IMR-90 (cell line): Measurements from ENCODE around the gene CLPTM1L. TPM values are rescaled to one million over a fixed set of nuclear protein-coding genes. Genes with fewer than 3 reads are reported as not detected.

Source experiments
- ATAC-seq: fragments of 200-7000 bp; cut with Tn5 transposase; 2 replicates; pipeline ENCODE4 v1.9.1; 2020; ENCODE audit warnings: low read depth, mild to moderate bottlenecking, moderate library complexity
- BruUV-seq: library from RNA; stranded (reverse); fragments of 400-500 nt; replicated peaks from 2 replicates; lab custom pipeline; 2021; lab: Mats Ljungman, UMichigan
- CTCF ChIA-PET: fragments of 300-600 bp; formaldehyde crosslinking; extraction: SDS; loops from one replicate; lab custom pipeline; 2021; ENCODE audit warnings: antibody characterized with exemption; lab: Yijun Ruan, JAX
- POLR2A ChIA-PET: fragments of 300-600 bp; sonication (Branson Sonifier 250); formaldehyde crosslinking; loops from one replicate; lab custom pipeline; 2022; ENCODE audit warnings: antibody characterized with exemption; ENCODE audit not compliant: unreplicated experiment; lab: Charles Lee
- DNase-seq: peaks from one replicate; pipeline ENCODE4 v3.0.0; 2013
- H2AFZ ChIP-seq: replicated peaks from 2 replicates; pipeline ENCODE3; 2013; ENCODE audit warnings: low read length, mild to moderate bottlenecking; ENCODE audit not compliant: poor library complexity
- H2AK5ac ChIP-seq: 2 replicates; pipeline ENCODE4 v1.6.1; 2013; ENCODE audit warnings: low read depth, low read length, inconsistent platforms
- H2AK9ac ChIP-seq: replicated peaks from 2 replicates; pipeline ENCODE3; 2013; ENCODE audit warnings: mild to moderate bottlenecking, low read depth, low read length, moderate library complexity; ENCODE audit not compliant: poor library complexity
- H2BK120ac ChIP-seq: 2 replicates; pipeline ENCODE4 v1.6.1; 2013; ENCODE audit warnings: low read depth, low read length, inconsistent platforms
- H2BK15ac ChIP-seq: 3 replicates; pipeline ENCODE4 v1.6.1; 2013; ENCODE audit warnings: low read depth, low read length, inconsistent platforms
- H2BK20ac ChIP-seq: 2 replicates; pipeline ENCODE4 v1.6.1; 2013; ENCODE audit warnings: low read depth, mild to moderate bottlenecking, inconsistent platforms, low read length, moderate library complexity
- H2BK5ac ChIP-seq: 2 replicates; pipeline ENCODE4 v1.6.1; 2013; ENCODE audit warnings: mild to moderate bottlenecking, low read depth, low read length, inconsistent platforms; ENCODE audit not compliant: poor library complexity, severe bottlenecking
- H3K14ac ChIP-seq: replicated peaks from 2 replicates; pipeline ENCODE4 v1.6.1; 2013; ENCODE audit warnings: low read depth, low read length, inconsistent platforms
- H3K18ac ChIP-seq: 2 replicates; pipeline ENCODE4 v1.6.1; 2013; ENCODE audit warnings: low read depth, low read length, control low read depth
- H3K23ac ChIP-seq: 2 replicates; pipeline ENCODE4 v1.6.1; 2013; ENCODE audit warnings: low read depth, low read length, inconsistent platforms
- H3K27ac ChIP-seq: 2 replicates; pipeline ENCODE4 v1.5.1; 2013; ENCODE audit warnings: mild to moderate bottlenecking, control low read depth, low read length; ENCODE audit not compliant: insufficient read depth
- H3K27me3 ChIP-seq: 2 replicates; pipeline ENCODE4 v1.6.1; 2013; ENCODE audit warnings: low read length; ENCODE audit not compliant: control insufficient read depth, insufficient read depth
- H3K36me3 ChIP-seq: 2 replicates; pipeline ENCODE4 v1.6.1; 2013; ENCODE audit warnings: low read length, mixed read lengths; ENCODE audit not compliant: control insufficient read depth, insufficient read depth
- H3K4ac ChIP-seq: 2 replicates; pipeline ENCODE4 v1.6.1; 2013; ENCODE audit warnings: low read depth, low read length, inconsistent platforms
- H3K4me1 ChIP-seq: 2 replicates; pipeline ENCODE4 v1.6.1; 2013; ENCODE audit warnings: low read length, mixed read lengths; ENCODE audit not compliant: control insufficient read depth, insufficient read depth
- H3K4me2 ChIP-seq: 2 replicates; pipeline ENCODE4 v1.6.1; 2013; ENCODE audit warnings: low read depth, mild to moderate bottlenecking, control low read depth, low read length, moderate library complexity
- H3K4me3 ChIP-seq: 2 replicates; pipeline ENCODE4 v1.5.1; 2013; ENCODE audit warnings: low read depth, mild to moderate bottlenecking, control low read depth, low read length, moderate library complexity; ENCODE audit not compliant: insufficient read depth
- H3K56ac ChIP-seq: 2 replicates; pipeline ENCODE4 v1.6.1; 2013; ENCODE audit warnings: low read length, inconsistent platforms; ENCODE audit not compliant: insufficient read depth; ENCODE audit errors: extremely low read depth
- H3K79me1 ChIP-seq, 2 experiments: 2 replicates each; pipeline ENCODE4 v1.6.1; 2013; ENCODE audit warnings: low read length in 2 of 2, inconsistent platforms in 1 of 2, low read depth in 1 of 2
- H3K9ac ChIP-seq: 2 replicates; pipeline ENCODE4 v1.6.1; 2013; ENCODE audit warnings: low read depth, low read length, control low read depth
- H3K9me1 ChIP-seq: 2 replicates; pipeline ENCODE4 v1.6.1; 2013; ENCODE audit warnings: low read length, inconsistent platforms; ENCODE audit not compliant: insufficient read depth
- H3K9me3 ChIP-seq: 2 replicates; pipeline ENCODE4 v1.6.1; 2013; ENCODE audit warnings: low read length; ENCODE audit not compliant: control insufficient read depth, insufficient read depth
- H4K20me1 ChIP-seq: 2 replicates; pipeline ENCODE4 v1.6.1; 2013; ENCODE audit warnings: low read length, inconsistent platforms; ENCODE audit not compliant: insufficient read depth
- H4K5ac ChIP-seq: 2 replicates; pipeline ENCODE4 v1.6.1; 2013; ENCODE audit warnings: mild to moderate bottlenecking, low read depth, low read length, control low read depth
- H4K8ac ChIP-seq, 2 experiments: 2 replicates each; pipeline ENCODE4 v1.6.1; 2013; ENCODE audit warnings: low read depth in 2 of 2, low read length in 2 of 2, control low read depth in 1 of 2, inconsistent platforms in 1 of 2
- H4K91ac ChIP-seq: 2 replicates; pipeline ENCODE4 v1.6.1; 2013; ENCODE audit warnings: low read depth, low read length, inconsistent platforms; ENCODE audit not compliant: insufficient read depth
- CHD1 ChIP-seq: IDR thresholded peaks from 2 replicates; pipeline ENCODE4 v1.6.1; 2012; ENCODE audit warnings: low read depth, low read length, improper control_type of control experiment
- MAFK ChIP-seq: IDR thresholded peaks from 2 replicates; pipeline ENCODE4 v1.6.1; 2012; ENCODE audit warnings: low read depth, low read length, improper control_type of control experiment
- MAZ ChIP-seq: IDR thresholded peaks from 2 replicates; pipeline ENCODE4 v1.6.1; 2012; ENCODE audit warnings: low read depth, mild to moderate bottlenecking, low read length, improper control_type of control experiment, moderate library complexity, borderline replicate concordance
- MXI1 ChIP-seq: IDR thresholded peaks from 2 replicates; pipeline ENCODE4 v1.6.1; 2012; ENCODE audit warnings: low read depth, mild to moderate bottlenecking, low read length, moderate library complexity, borderline replicate concordance
- NFE2L2 ChIP-seq: fragments of 150-350 bp; IDR thresholded peaks from 2 replicates; pipeline ENCODE4 v1.6.1; 2016; ENCODE audit warnings: low read depth, mild to moderate bottlenecking, low read length
- POLR2A ChIP-seq: IDR thresholded peaks from 2 replicates; pipeline ENCODE4 v1.6.1; 2012; ENCODE audit warnings: mild to moderate bottlenecking, low read depth, low read length
- RFX5 ChIP-seq: IDR thresholded peaks from 2 replicates; pipeline ENCODE4 v1.8.0; 2012; ENCODE audit warnings: low read depth, mild to moderate bottlenecking, low read length, moderate library complexity
- WGBS, 2 experiments: methylation state at CpG; one replicate each; pipeline versions ENCODE4 v1.1.5 to v1.1.7; 2013; ENCODE audit warnings: missing lambda C conversion rate in 2 of 2; ENCODE audit not compliant: insufficient read length in 1 of 2; ENCODE audit errors: extremely low coverage in 2 of 2; 5-methylcytosine and 5-hydroxymethylcytosine counted together
- dilution Hi-C: fragments of 300-500 bp; cut with HindIII; formaldehyde crosslinking; loops from one replicate; pipeline ENCODE4 v1.14.3; 2018; ENCODE audit warnings: low sequenced_read_pairs; ENCODE audit not compliant: unreplicated experiment
- in situ Hi-C: fragments of 300-500 bp; cut with MboI; formaldehyde crosslinking; loops from 3 replicates; pipeline ENCODE4 v1.14.3; 2019; ENCODE audit warnings: low sequenced_read_pairs, inconsistent platforms, mixed read lengths
- intact Hi-C: fragments of 100-400 bp; cut with micrococcal nuclease; formaldehyde crosslinking; loops from 2 replicates; pipeline ENCODE4 v1.10.0; 2022
- polyA plus RNA-seq, 3 experiments: library from polyadenylated mRNA; depleted of rRNA; stranded (reverse); fragments of >200 nt; gene quantifications; 2 replicates each; pipeline ENCODE4 v1.2.3, GENCODE V29; 2012; ENCODE audit warnings: low replicate concordance in 1 of 3
- total RNA-seq: library from RNA; depleted of rRNA; stranded (reverse); fragments of >200 nt; gene quantifications from 2 replicates; pipeline ENCODE4 v1.2.3, GENCODE V29; 2012
- TF ChIP-seq, protein P1 (sequence below): conservative IDR thresholded peaks from 2 replicates; pipeline ENCODE4 v1.5.1; 2012; ENCODE audit warnings: mild to moderate bottlenecking, low read depth, low read length, improper control_type of control experiment
- TF ChIP-seq, protein P2 (sequence below): fragments of 150-350 bp; IDR thresholded peaks from 2 replicates; pipeline ENCODE4 v1.6.1; 2016; ENCODE audit warnings: low read depth, mild to moderate bottlenecking, low read length, moderate library complexity, borderline replicate concordance
- TF ChIP-seq, protein P3 (sequence below): fragments of 150-350 bp; IDR thresholded peaks from 2 replicates; pipeline ENCODE4 v1.6.1; 2017; ENCODE audit warnings: mild to moderate bottlenecking, antibody characterized with exemption, low read length, low read depth

Gene CLPTM1L
- total and polyA plus RNA-seq, 2 of the 4 experiments (the other 2 are of a cell fraction), result 114 to 137 TPM

DNA sequence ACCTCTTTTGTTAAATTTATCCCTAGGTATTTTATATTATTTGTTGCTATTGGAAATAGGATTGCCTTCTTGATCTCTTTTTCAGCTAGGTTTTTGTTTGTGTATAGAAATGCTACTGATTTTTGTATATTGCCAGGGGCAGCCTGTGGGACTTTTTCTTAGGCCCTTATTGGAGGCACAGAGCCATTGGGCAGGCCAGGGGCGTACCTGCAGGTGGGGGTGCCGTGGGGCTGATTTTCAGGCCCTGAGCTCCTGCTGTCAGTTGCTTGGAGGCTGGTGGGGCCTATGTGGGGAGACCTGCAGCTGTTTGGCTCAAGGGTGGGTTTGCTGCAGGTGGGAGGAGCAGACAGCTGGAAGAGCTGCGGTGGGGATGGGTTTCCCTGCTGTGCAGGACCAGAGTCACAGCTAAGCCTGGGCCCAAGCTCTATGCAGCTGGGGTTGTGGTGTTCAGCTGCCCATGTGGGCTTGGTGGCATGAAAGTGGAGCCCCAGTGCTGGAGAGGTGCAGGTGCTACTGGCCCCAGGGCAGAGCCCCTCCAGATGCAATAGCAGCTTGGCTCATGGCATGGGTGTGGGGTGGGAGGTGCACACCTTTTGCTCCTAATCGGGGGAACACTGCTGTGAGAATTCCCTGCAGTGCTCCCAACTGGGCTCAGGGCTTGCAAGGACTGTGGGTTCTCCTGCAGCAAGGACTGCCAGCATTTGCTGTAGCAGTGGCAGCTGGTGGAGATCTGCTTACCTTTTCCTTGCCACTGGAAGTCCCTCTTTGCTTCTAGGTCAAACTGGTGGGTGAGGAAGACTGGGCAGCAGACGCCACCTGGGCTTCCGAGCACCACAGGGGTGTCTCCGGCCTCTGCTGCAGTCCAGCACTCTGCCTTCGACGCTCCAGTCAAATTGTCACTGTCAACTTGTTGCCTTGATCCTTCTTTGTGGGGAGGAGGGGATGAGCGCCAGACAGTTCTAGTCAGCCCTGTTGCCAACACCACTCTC is 7.6 kb upstream of the CLPTM1L start:
- Histone ChIP-seq H3K9me1 (no peaks in the 10 kb centered on the region), H2BK5ac (no peak overlapping the region), H4K8ac (no peak overlapping the region), H3K79me1 (no peaks in the 10 kb centered on the region), H3K23ac (no peak overlapping the region), H3K27me3 (peaks cover 26% of the 10 kb centered on the region), H2BK120ac (no peak overlapping the region), H2BK15ac (no peak overlapping the region), H4K91ac (no peak overlapping the region), H3K18ac (no peak overlapping the region), H3K27ac (no peak overlapping the region), H2BK20ac (no peak overlapping the region), H2AFZ (no peak overlapping the region), H2AK5ac (no peak overlapping the region), H3K4ac (no peak overlapping the region), H3K56ac (no peak overlapping the region), H4K20me1 (no peaks in the 10 kb centered on the region), H3K4me1 (no peaks in the 10 kb centered on the region), H4K5ac (no peak overlapping the region), H2AK9ac (no peak overlapping the region), H3K9me3 (no peaks in the 10 kb centered on the region), H3K36me3 (no peaks in the 10 kb centered on the region), H3K4me3 (no peak overlapping the region), H3K9ac (no peak overlapping the region), H3K14ac (no peak overlapping the region), H3K4me2 (no peak overlapping the region)
- 60% methylated on average over 6 of the region's 10 CpGs; no CpG with 5 or more reads in 1 of the 2 experiments for WGBS, 2 experiments
- DNase-seq, result no peak
- intact Hi-C loops, result no loop called here
- no TSS peak for BruUV-seq
- POLR2A ChIA-PET, result no interaction called here
- TF ChIP-seq, protein P1, sequence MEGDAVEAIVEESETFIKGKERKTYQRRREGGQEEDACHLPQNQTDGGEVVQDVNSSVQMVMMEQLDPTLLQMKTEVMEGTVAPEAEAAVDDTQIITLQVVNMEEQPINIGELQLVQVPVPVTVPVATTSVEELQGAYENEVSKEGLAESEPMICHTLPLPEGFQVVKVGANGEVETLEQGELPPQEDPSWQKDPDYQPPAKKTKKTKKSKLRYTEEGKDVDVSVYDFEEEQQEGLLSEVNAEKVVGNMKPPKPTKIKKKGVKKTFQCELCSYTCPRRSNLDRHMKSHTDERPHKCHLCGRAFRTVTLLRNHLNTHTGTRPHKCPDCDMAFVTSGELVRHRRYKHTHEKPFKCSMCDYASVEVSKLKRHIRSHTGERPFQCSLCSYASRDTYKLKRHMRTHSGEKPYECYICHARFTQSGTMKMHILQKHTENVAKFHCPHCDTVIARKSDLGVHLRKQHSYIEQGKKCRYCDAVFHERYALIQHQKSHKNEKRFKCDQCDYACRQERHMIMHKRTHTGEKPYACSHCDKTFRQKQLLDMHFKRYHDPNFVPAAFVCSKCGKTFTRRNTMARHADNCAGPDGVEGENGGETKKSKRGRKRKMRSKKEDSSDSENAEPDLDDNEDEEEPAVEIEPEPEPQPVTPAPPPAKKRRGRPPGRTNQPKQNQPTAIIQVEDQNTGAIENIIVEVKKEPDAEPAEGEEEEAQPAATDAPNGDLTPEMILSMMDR, result no peak
- no peak for TF ChIP-seq RFX5
- TF ChIP-seq MAFK, result no peak
- TF ChIP-seq POLR2A, result no peak
- TF ChIP-seq CHD1, result no peak
- TF ChIP-seq, protein P2, sequence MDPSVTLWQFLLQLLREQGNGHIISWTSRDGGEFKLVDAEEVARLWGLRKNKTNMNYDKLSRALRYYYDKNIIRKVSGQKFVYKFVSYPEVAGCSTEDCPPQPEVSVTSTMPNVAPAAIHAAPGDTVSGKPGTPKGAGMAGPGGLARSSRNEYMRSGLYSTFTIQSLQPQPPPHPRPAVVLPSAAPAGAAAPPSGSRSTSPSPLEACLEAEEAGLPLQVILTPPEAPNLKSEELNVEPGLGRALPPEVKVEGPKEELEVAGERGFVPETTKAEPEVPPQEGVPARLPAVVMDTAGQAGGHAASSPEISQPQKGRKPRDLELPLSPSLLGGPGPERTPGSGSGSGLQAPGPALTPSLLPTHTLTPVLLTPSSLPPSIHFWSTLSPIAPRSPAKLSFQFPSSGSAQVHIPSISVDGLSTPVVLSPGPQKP, result no peak
- no peak for TF ChIP-seq NFE2L2
- no peak for TF ChIP-seq MXI1
- TF ChIP-seq, protein P3, sequence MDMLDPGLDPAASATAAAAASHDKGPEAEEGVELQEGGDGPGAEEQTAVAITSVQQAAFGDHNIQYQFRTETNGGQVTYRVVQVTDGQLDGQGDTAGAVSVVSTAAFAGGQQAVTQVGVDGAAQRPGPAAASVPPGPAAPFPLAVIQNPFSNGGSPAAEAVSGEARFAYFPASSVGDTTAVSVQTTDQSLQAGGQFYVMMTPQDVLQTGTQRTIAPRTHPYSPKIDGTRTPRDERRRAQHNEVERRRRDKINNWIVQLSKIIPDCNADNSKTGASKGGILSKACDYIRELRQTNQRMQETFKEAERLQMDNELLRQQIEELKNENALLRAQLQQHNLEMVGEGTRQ, result no peak
- no peak for TF ChIP-seq MAZ
- CTCF ChIA-PET, result no interaction called here
- dilution Hi-C loops, result no loop called here
- in situ Hi-C loops, result loop anchor here (25.0 kb wide), 1 partner anchor 285 kb away; no protein-coding TSS in a partner anchor
- ATAC-seq, result no peak
